HG03280 (cell line): ENCODE measurements around the gene KNSTRN.

Experiments used
- ATAC-seq: cut with Tn5 transposase; IDR thresholded peaks from one replicate; pipeline ENCODE4 v1.9.1; 2021; ENCODE audit warnings: mild to moderate bottlenecking, moderate library complexity; ENCODE audit not compliant: unreplicated experiment

The KNSTRN gene, protein sequence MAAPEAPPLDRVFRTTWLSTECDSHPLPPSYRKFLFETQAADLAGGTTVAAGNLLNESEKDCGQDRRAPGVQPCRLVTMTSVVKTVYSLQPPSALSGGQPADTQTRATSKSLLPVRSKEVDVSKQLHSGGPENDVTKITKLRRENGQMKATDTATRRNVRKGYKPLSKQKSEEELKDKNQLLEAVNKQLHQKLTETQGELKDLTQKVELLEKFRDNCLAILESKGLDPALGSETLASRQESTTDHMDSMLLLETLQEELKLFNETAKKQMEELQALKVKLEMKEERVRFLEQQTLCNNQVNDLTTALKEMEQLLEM

DNA sequence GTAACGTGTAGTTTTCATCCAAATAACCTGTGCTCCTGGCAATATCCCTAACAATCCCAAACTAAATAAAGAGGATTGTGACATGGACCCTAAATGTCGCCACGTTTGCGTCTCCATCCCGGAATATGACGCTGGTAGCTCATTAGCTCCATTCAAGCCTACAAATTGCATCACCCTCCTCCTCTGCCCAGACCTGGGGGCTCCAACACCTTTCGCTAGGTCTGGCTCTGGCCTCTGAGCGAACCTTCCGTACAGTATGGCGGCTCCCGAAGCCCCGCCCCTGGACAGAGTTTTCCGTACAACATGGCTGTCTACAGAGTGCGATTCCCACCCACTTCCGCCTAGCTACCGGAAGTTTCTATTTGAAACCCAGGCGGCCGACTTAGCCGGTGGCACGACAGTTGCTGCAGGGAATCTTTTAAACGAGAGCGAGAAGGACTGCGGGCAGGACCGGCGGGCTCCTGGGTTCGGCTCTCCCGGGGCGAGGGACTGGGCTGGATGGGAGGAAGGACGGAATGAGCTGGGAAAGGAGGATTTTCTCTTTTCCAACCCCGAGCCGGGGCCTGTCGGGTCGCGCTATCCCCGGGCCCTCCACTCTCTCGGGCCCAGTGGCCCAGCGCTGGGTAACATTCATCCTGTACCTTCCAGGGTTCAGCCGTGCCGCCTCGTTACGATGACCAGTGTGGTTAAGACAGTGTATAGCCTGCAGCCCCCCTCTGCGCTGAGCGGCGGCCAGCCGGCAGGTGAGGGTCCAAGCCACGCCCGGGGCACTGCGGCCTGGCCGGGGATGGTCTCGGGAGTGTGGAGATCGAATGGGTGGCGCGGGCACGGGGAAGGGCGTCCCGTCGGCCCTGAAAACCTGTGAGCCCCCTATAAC is at the start of gene KNSTRN:
KNSTRN (plus strand) TSS at position 142 of the 877 bp plus-strand sequence; CDS start at position 257, 115 bp downstream.
- peak; percentile 97 for ATAC-seq

- ATAC-seq = no peak
Measured at GRCh38 chr15:40333922-40334492, 48.5 kb upstream of the KNSTRN start.

- ATAC-seq = no peak
Measured at GRCh38 chr15:40334541-40334940, 48.0 kb upstream of the KNSTRN start.

DNA sequence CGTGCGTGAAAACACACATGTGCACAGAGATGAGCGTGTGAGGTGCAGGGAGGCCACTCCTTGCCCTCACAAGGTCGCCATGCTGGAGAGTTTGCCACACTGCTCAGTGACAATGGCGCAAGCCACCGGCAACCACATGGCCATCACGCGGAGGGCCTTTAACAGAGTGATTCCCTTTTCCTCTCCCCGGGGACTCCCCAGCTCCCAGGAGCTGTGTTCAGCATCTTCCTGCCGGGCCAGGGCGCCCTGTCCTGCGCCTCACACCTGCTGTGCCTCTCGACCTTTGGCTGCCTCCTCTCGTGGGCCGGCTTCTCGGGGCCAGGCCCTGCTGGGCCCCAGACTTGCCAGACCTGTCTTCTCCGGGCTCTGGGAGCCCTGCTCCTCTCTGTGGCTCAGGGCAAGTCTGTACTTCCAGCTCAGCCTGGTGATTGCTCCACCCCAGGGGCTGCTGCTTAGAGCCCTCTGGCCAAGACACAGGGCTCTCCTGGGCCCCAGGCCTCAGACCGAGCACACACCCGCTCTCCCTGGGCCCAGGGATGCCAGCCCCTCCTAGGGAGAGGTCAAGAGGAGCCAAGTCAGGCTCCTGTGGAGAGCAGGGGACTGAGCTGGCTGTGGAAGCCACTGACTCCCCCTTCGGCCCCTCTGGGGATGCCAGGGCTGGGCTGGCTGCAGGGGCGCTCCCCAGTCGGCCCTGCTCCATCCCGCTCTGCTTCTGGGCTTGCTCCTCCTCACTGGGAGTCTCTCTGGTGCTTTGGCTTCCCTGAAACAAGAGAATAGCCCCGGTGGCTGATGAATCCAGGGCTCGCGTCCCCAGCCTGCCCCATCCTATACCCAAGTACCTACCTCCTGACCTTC is 47.4 kb upstream of the KNSTRN start:
- no peak for ATAC-seq

- ATAC-seq = no peak
Measured at GRCh38 chr15:40335938-40336743, 46.4 kb upstream of the KNSTRN start.

GRCh38 chr15:40336744-40337122 is 45.8 kb upstream of the KNSTRN start:
- no peak for ATAC-seq

DNA sequence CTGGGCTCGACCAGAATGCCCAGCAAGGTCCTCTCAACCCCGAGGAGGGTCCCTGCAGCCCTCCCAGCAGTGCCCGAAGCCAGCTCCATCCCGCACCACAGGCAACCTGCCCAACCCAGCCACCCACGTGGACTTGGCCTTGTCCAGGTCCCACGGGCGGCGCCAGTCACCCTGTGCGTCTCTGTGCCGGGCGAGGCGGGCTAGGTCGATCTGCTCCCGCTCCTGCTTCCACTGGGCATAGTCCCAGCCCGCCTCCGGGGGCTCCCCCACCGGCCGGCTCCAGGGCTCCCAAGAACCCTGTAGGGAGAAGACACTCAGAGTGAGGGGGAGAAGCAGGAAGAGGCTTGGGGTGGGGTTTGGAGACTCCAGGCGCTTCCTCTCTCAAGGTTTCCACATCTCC is 44.9 kb upstream of the KNSTRN start:
- no peak for ATAC-seq

GRCh38 chr15:40338041-40338657 is 44.4 kb upstream of the KNSTRN start:
- ATAC-seq = peak; percentile 57

GRCh38 chr15:40338921-40339620 is 43.5 kb upstream of the KNSTRN start:
- no peak for ATAC-seq

- ATAC-seq = no peak
Measured at GRCh38 chr15:40339621-40339945, 42.9 kb upstream of the KNSTRN start.

DNA sequence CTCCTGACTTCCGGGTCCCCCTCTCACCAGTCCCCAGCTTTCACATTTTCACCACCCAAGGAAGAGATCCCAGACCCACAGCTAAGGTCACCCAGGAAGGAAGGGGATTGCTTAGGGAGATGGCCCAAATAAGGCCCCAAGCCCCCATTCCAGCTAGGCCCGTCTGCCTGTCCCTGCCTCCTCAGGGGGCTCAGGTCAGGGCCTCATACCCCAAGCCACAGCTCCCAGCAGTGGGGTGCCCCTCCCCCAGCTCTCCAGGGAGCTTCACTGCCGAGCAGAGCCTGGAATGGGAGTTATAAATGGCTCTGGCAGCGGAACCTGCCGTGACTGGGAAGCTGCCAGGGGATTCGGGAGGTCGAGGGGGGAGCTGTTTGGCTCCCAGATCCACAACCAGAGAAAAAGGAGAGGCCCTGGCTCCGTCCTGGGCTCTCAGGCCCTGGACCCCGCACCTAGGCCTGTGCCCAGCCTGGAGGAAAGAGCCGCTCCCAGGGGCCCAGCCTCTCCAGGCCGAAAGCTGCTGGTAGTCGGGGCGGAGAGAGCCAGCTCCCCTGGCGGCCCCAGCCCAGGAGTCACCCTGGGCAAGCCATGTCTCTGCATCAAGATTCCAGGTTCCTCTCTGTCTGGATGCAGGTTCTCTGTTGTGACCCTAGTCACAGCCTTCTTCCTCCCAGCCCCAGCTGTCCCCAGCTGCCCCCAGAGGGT is 42.3 kb upstream of the KNSTRN start:
- no peak for ATAC-seq

- ATAC-seq = no peak
Measured at GRCh38 chr15:40340740-40341400, 41.7 kb upstream of the KNSTRN start, which contains the start of gene CCDC9B. Gene CCDC9B, minus strand, starts transcription at chr15:40340939. Its CDS starts 120 bp downstream, at chr15:40340819.

GRCh38 chr15:40342416-40343320 is 39.9 kb upstream of the KNSTRN start:
- ATAC-seq = no peak

DNA sequence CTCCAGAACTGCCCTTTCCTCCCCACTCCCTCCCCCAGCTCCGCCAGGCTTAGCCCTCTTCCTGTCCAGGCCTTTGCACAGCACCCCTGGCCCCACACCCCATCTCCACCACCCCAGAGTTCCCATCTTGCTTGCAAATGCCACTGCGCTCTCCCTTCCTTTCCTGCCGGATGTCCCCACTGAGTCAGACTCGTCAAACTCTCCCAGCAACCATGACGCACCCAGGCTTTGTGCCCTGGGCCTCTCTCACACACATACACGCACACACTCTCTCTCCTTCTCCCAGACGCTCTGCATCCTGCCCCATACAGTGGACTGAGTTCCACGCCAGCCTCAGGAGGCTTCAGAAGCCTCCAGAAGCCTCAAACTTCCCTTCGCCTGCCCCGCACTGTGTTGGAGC is 39.0 kb upstream of the KNSTRN start:
- no peak for ATAC-seq

DNA sequence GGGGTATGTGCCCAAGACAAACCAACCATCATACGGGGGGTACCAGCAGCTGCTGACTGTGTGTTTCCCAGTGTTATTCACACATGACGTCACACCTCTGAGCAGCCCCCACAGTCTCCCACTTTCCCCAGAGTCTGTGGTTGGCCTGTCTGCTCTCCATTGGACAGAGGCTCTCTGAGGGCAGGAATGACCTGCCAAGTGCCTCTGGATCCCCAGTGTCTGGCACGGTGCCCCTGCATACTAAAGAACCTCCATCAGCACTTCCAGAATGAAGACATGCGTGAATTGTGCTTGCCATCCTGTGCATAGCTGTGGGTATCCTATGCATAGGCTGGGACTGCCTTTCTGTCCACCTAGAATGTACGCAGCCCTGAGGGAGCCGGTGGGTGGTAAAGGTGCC is 38.3 kb upstream of the KNSTRN start:
- no peak for ATAC-seq

GRCh38 chr15:40344631-40345120 is 37.8 kb upstream of the KNSTRN start:
- peak; percentile 53 for ATAC-seq
